Kidney (tissue), 14 donors: ENCODE data around the gene ME2. TPM values are rescaled to one million over a fixed set of nuclear protein-coding genes. Genes with fewer than 3 reads are reported as not detected.

Source experiments
- DNase-seq, 5 donors: peaks; one replicate each; pipeline ENCODE4 v3.0.0-alpha.2; 2013 to 2020
- FAIRE-seq: peaks from 2 replicates; lab custom pipeline; 2012; peaks lifted over from hg19 to GRCh38; lab: Jason Lieb, UNC
- H3K27ac ChIP-seq, 2 donors: one replicate each; pipeline ENCODE4 v1.7.0; 2013; ENCODE audit warnings: low read depth in 2 of 2, low read length in 2 of 2, inconsistent platforms in 1 of 2
- H3K27me3 ChIP-seq: one replicate; pipeline ENCODE4 v1.7.1; 2013; ENCODE audit warnings: low read length, inconsistent platforms; ENCODE audit not compliant: control insufficient read depth, insufficient read depth
- H3K36me3 ChIP-seq, 3 donors: one replicate each; pipeline versions ENCODE4 v1.7.0 to v1.7.1; 2013; ENCODE audit warnings: low read length in 3 of 3, control low read depth in 1 of 3, inconsistent platforms in 1 of 3; ENCODE audit not compliant: insufficient read depth in 3 of 3, control insufficient read depth in 2 of 3
- H3K4me1 ChIP-seq, 3 donors: one replicate each; pipeline versions ENCODE4 v1.7.0 to v1.7.1; 2013; ENCODE audit warnings: low read length in 3 of 3, inconsistent platforms in 1 of 3, low read depth in 1 of 3; ENCODE audit not compliant: control insufficient read depth in 2 of 3, insufficient read depth in 2 of 3
- H3K4me3 ChIP-seq, 3 donors: one replicate each; pipeline versions ENCODE4 v1.7.0 to v1.8.1; 2013; ENCODE audit warnings: low read length in 3 of 3, control low read depth in 1 of 3, inconsistent platforms in 1 of 3
- H3K9ac ChIP-seq, 3 donors: one replicate each; pipeline versions ENCODE4 v1.7.0 to v1.7.1; 2013; ENCODE audit warnings: low read length in 3 of 3, control low read depth in 1 of 3, inconsistent platforms in 1 of 3
- H3K9me3 ChIP-seq, 3 donors: one replicate each; pipeline versions ENCODE4 v1.7.0 to v1.7.1; 2013; ENCODE audit warnings: low read length in 3 of 3, control low read depth in 1 of 3, inconsistent platforms in 1 of 3; ENCODE audit not compliant: control insufficient read depth in 2 of 3, insufficient read depth in 1 of 3
- intact Hi-C: fragments of 100-400 bp; cut with DNase I; formaldehyde crosslinking; loops from one replicate; pipeline ENCODE4 v1.11.1; 2022
- polyA plus RNA-seq: library from polyadenylated mRNA; stranded (reverse); fragments of 350-450 nt; fragmentation: Illumina TruSeq; extraction: RNeasy Lipid Tissue Mini Kit (QIAGEN cat#74804); gene quantifications from one replicate; pipeline ENCODE4 v1.2.3, GENCODE V29; 2014; ENCODE audit warnings: low read depth, low replicate concordance; ENCODE audit not compliant: insufficient read depth
- total RNA-seq: library from RNA; stranded (reverse); fragmentation: NEBNext Ultra II Directional; extraction: Animal tissue kit (Norgen Biotek cat#: 25700); gene quantifications from one replicate; pipeline ENCODE4 v1.2.1, GENCODE V29; 2021
- TF ChIP-seq, protein P1 (sequence below): IDR thresholded peaks from 3 replicates; pipeline ENCODE4 v1.5.1; 2012; ENCODE audit warnings: mild to moderate bottlenecking, moderate library complexity, borderline replicate concordance; ENCODE audit not compliant: insufficient read depth; ENCODE audit errors: extremely low read depth
- donor health status: control.
- donor health status: control.
- donor health status: control.
- donor health status: control.
- donor health status: control.
- donor health status: DM: yes; HTN: yes; CAD: no.
- donor health status: Normal renal cell carcinoma (clear cell type).

Gene ME2
- total and polyA plus RNA-seq, 2 donors from 2014 or later: 20.5 to 32.8 TPM

DNA sequence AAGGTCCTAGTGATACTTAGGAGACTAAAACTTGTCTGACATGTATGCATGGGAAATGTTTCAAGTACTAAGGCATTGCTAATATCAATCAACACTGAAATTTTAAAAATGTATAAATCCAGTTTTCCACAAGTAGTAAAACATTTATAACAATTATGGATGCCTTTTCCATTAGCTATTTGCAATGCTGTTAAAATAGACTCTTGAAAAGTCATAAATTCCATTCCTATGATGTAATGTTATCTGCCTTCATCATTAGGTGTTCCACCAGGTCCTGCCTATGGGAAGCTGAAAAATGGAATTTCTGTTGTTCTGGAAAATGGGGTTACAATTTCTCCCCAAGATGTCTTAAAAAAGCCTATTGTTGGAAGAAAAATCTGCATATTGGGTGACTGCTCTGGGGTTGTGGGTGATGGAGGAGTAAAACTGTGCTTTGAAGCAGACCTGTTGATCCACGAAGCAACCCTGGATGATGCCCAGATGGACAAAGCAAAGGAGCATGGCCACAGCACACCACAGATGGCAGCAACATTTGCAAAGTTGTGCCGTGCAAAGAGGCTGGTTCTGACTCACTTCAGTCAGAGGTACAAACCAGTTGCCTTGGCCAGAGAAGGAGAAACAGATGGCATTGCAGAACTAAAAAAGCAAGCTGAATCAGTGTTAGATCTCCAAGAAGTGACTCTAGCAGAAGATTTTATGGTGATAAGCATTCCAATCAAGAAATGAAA, 107.6 kb downstream of the ME2 start:
- no peak overlapping the region for H3K27ac ChIP-seq
- H3K4me1 ChIP-seq: peaks cover 0 to 2% (median 0%) of the 10 kb centered on the region in 3 donors
- no peaks in the 10 kb centered on the region for H3K27me3 ChIP-seq
- DNase-seq (no peak), FAIRE-seq (no peak)
- H3K9ac ChIP-seq: no peak overlapping the region
- intact Hi-C loops: no loop called here
- TF ChIP-seq, protein P1, sequence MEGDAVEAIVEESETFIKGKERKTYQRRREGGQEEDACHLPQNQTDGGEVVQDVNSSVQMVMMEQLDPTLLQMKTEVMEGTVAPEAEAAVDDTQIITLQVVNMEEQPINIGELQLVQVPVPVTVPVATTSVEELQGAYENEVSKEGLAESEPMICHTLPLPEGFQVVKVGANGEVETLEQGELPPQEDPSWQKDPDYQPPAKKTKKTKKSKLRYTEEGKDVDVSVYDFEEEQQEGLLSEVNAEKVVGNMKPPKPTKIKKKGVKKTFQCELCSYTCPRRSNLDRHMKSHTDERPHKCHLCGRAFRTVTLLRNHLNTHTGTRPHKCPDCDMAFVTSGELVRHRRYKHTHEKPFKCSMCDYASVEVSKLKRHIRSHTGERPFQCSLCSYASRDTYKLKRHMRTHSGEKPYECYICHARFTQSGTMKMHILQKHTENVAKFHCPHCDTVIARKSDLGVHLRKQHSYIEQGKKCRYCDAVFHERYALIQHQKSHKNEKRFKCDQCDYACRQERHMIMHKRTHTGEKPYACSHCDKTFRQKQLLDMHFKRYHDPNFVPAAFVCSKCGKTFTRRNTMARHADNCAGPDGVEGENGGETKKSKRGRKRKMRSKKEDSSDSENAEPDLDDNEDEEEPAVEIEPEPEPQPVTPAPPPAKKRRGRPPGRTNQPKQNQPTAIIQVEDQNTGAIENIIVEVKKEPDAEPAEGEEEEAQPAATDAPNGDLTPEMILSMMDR: no peak
- H3K36me3 ChIP-seq: peaks cover 0 to 10% (median 3%) of the 10 kb centered on the region in 3 donors
- no peaks in the 10 kb centered on the region for H3K9me3 ChIP-seq
- H3K4me3 ChIP-seq: no peak overlapping the region

DNA sequence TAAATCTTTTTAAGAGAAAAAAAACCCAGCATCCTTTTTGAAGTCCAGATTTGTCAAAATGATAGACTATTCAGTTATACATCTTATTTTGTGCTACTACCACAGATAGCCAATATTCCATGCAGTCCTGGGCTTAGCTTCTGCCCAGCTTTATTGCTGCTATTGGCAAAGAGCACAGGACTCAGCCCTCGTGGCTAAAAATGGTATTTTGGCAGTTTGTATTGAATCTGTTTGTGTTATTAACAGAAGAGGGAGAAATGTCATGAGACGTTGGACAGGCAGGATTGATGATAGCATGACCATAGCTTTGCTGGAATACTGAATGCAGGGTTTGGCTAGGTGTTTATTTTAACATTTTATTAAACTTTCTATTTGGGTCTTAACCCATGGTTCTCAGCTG, 108.3 kb downstream of the ME2 start:
- Histone ChIP-seq H3K27me3 (no peaks in the 10 kb centered on the region), H3K9ac (no peak overlapping the region), H3K4me1 (peaks cover 0 to 2% (median 0%) of the 10 kb centered on the region in 3 donors), H3K27ac (no peak overlapping the region), H3K4me3 (no peak overlapping the region), H3K9me3 (no peaks in the 10 kb centered on the region), H3K36me3 (peaks cover 0 to 10% (median 3%) of the 10 kb centered on the region in 3 donors)
- FAIRE-seq (no peak), DNase-seq (no peak)
- intact Hi-C loops: no loop called here
- TF ChIP-seq, protein P1: no peak

DNA sequence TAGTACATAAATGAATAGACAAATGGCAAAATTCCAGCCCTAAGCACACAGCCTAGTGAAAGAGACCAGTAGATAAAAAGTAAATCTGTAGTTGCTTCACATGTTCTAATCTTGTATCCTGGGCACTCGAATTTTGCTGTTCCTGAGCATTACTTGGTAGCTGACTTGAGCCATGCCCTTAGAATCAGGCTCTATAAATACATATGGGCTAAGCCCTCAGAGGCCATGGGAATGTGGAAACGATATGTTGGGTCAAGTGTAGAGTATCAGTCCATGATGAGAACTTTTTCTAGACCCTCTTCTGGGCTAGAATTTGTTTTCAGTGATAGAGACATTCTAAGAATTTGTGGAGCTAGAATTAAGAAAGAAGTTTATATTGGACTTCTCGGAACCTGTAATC, 110.8 kb downstream of the ME2 start:
- no peak overlapping the region for H3K27ac ChIP-seq
- intact Hi-C loops: no loop called here
- no peak for DNase-seq
- no peak overlapping the region for H3K4me3 ChIP-seq
- peaks cover 0 to 10% (median 3%) of the 10 kb centered on the region in 3 donors for H3K36me3 ChIP-seq
- no peaks in the 10 kb centered on the region for H3K27me3 ChIP-seq
- H3K9ac ChIP-seq: no peak overlapping the region
- H3K4me1 ChIP-seq: no peaks in the 10 kb centered on the region
- no peaks in the 10 kb centered on the region for H3K9me3 ChIP-seq
- TF ChIP-seq, protein P1: no peak
- no peak for FAIRE-seq
